HCT116 (cell line): ENCODE data around the gene EHBP1. TPM values are rescaled to one million over a fixed set of nuclear protein-coding genes. Genes with fewer than 3 reads are reported as not detected.

ENCODE experiments used
- ATAC-seq: fragments of 200-7000 bp; cut with Tn5 transposase; 2 replicates; pipeline ENCODE4 v1.9.1; 2020; ENCODE audit warnings: mild to moderate bottlenecking, moderate library complexity
- BruUV-seq: library from RNA; stranded (reverse); fragments of 400-500 nt; replicated peaks from 2 replicates; lab custom pipeline; 2021; lab: Mats Ljungman, UMichigan
- CTCF ChIA-PET: fragments of 300-600 bp; sonication (Branson Sonifier 250); formaldehyde crosslinking; loops from one replicate; lab custom pipeline; 2021; ENCODE audit warnings: antibody characterized with exemption; lab: Charles Lee
- POLR2A ChIA-PET: fragments of 300-600, 350-600 bp; sonication (Branson Sonifier 250); formaldehyde crosslinking; loops from one replicate; lab custom pipeline; 2021; ENCODE audit warnings: antibody characterized with exemption; lab: Charles Lee
- RAD21 ChIA-PET, 2 experiments: fragments of 300-600 bp; sonication (Branson Sonifier 250); formaldehyde crosslinking; loops; one replicate each; lab custom pipeline; 2023; ENCODE audit warnings: low total read pairs in 2 of 2; ENCODE audit not compliant: uncharacterized antibody in 2 of 2, unreplicated experiment in 2 of 2, low non-redundant PET in 1 of 2; lab: Charles Lee
- DNase-seq: peaks from one replicate; pipeline ENCODE4 v3.0.0-alpha.2; 2010; ENCODE audit warnings: low read depth, low spot score
- H2AFZ ChIP-seq: fragments of 200-600 bp; shearing (Covaris generic), sonication (generic); 2 replicates; pipeline ENCODE4 v1.6.1; 2017; ENCODE audit warnings: low read depth, mixed run types, mixed read lengths, antibody characterized with exemption, low read length; ENCODE audit not compliant: poor library complexity, severe bottlenecking
- H3K27ac ChIP-seq: 2 replicates; pipeline ENCODE4 v1.5.1; 2012; ENCODE audit warnings: low read depth, low read length
- H3K27me3 ChIP-seq: fragments of 200-600 bp; sonication (generic); 2 replicates; pipeline ENCODE4 v1.6.1; 2016; ENCODE audit warnings: mixed run types, low read length, mixed read lengths; ENCODE audit not compliant: insufficient read depth
- H3K36me3 ChIP-seq, 2 experiments: fragments of 200-500 bp in 1 of 2; fragments of 200-600 bp in 1 of 2; sonication (Bioruptor generic) in 1 of 2; sonication (generic) in 1 of 2; 2 replicates each; pipeline versions ENCODE4 v1.5.1 to v1.6.1; 2014 to 2016; ENCODE audit warnings: low read length in 2 of 2, inconsistent platforms in 1 of 2, mixed read lengths in 1 of 2, mixed run types in 1 of 2; ENCODE audit not compliant: insufficient read depth in 2 of 2, control insufficient read depth in 1 of 2
- H3K4me1 ChIP-seq, 2 experiments: fragments of 200-600 bp in 1 of 2; sonication (generic) in 1 of 2; 2 replicates each; pipeline versions ENCODE4 v1.5.1 to v1.6.1; 2012 to 2017; ENCODE audit warnings: low read length in 2 of 2, inconsistent platforms in 1 of 2, mild to moderate bottlenecking in 1 of 2, mixed read lengths in 1 of 2, mixed run types in 1 of 2, moderate library complexity in 1 of 2; ENCODE audit not compliant: insufficient read depth in 2 of 2, control insufficient read depth in 1 of 2
- H3K4me2 ChIP-seq: fragments of 200-600 bp; sonication (generic); 2 replicates; pipeline ENCODE4 v1.6.1; 2017; ENCODE audit warnings: mixed run types, low read length, mixed read lengths
- H3K4me3 ChIP-seq, 2 experiments: fragments of 200-600 bp in 1 of 2; sonication (generic) in 1 of 2; replicated peaks in 1 of 2; 2 replicates each; pipeline ENCODE4 v1.5.1; 2011 to 2016; ENCODE audit warnings: low read length in 2 of 2, control low read depth in 1 of 2, low read depth in 1 of 2, mild to moderate bottlenecking in 1 of 2, mixed read lengths in 1 of 2, mixed run types in 1 of 2
- H3K79me2 ChIP-seq: fragments of 200-600 bp; sonication (generic); 2 replicates; pipeline ENCODE4 v1.6.1; 2017; ENCODE audit warnings: mild to moderate bottlenecking, mixed run types, low read length, moderate library complexity, mixed read lengths; ENCODE audit not compliant: insufficient read depth
- H3K9ac ChIP-seq: fragments of 200-600 bp; sonication (generic); 2 replicates; pipeline ENCODE4 v1.6.1; 2016; ENCODE audit warnings: low read length, mixed read lengths
- H3K9me2 ChIP-seq: fragments of 200-600 bp; sonication (generic), shearing (Covaris generic); 2 replicates; pipeline ENCODE4 v1.6.1; 2017; ENCODE audit warnings: mixed run types, mild to moderate bottlenecking, moderate library complexity; ENCODE audit not compliant: insufficient read depth
- H3K9me3 ChIP-seq, 2 experiments: fragments of 200-500 bp in 1 of 2; fragments of 200-600 bp in 1 of 2; sonication (Bioruptor generic) in 1 of 2; sonication (generic) in 1 of 2; 2 replicates each; pipeline ENCODE4 v1.6.1; 2014 to 2017; ENCODE audit warnings: low read length in 2 of 2, mixed read lengths in 2 of 2, inconsistent platforms in 1 of 2, low read depth in 1 of 2, mild to moderate bottlenecking in 1 of 2, mixed run types in 1 of 2, moderate library complexity in 1 of 2; ENCODE audit not compliant: control insufficient read depth in 1 of 2, insufficient read depth in 1 of 2
- H4K20me1 ChIP-seq: fragments of 200-600 bp; sonication (generic), shearing (Covaris generic); 2 replicates; pipeline ENCODE4 v1.6.1; 2017; ENCODE audit warnings: mixed run types, mild to moderate bottlenecking, moderate library complexity; ENCODE audit not compliant: insufficient read depth
- CEBPB ChIP-seq: IDR thresholded peaks from 2 replicates; pipeline ENCODE4 v1.6.1; 2012; ENCODE audit warnings: low read depth
- EGR1 ChIP-seq: IDR thresholded peaks from 2 replicates; pipeline ENCODE4 v1.6.1; 2012; ENCODE audit warnings: low read depth
- ELF1 ChIP-seq: IDR thresholded peaks from 2 replicates; pipeline ENCODE4 v1.6.1; 2012; ENCODE audit warnings: low read depth, borderline replicate concordance
- EZH2 ChIP-seq: fragments of 200-600 bp; sonication (generic); IDR thresholded peaks from 2 replicates; pipeline ENCODE4 v1.6.1; 2017; ENCODE audit warnings: antibody characterized with exemption, mixed run types
- EZH2phosphoT487 ChIP-seq: fragments of 200-600 bp; IDR thresholded peaks from 2 replicates; pipeline ENCODE4 v1.6.1; 2018; ENCODE audit warnings: antibody characterized with exemption, borderline replicate concordance
- FOSL1 ChIP-seq: IDR thresholded peaks from 2 replicates; pipeline ENCODE4 v1.6.1; 2012; ENCODE audit warnings: low read depth
- JUND ChIP-seq: IDR thresholded peaks from 2 replicates; pipeline ENCODE4 v1.6.1; 2012
- POLR2A ChIP-seq: IDR thresholded peaks from 2 replicates; pipeline ENCODE4 v1.7.0; 2011; ENCODE audit warnings: borderline replicate concordance; ENCODE audit not compliant: insufficient read depth, insufficient read length; ENCODE audit errors: extremely low read depth
- POLR2AphosphoS5 ChIP-seq: IDR thresholded peaks from 2 replicates; pipeline ENCODE4 v1.6.1; 2011; ENCODE audit warnings: mild to moderate bottlenecking, low read depth, low read length, moderate library complexity
- SIN3A ChIP-seq: IDR thresholded peaks from 2 replicates; pipeline ENCODE4 v1.6.1; 2012; ENCODE audit warnings: low read depth
- SP1 ChIP-seq: IDR thresholded peaks from 2 replicates; pipeline ENCODE4 v1.6.1; 2012; ENCODE audit warnings: low read depth
- TCF7L2 ChIP-seq: IDR thresholded peaks from 2 replicates; pipeline ENCODE4 v1.7.0; 2011; ENCODE audit warnings: borderline replicate concordance, inconsistent platforms; ENCODE audit not compliant: insufficient read depth, insufficient read length; ENCODE audit errors: extremely low read depth
- YY1 ChIP-seq: IDR thresholded peaks from 2 replicates; pipeline ENCODE4 v1.6.1; 2011; ENCODE audit warnings: low read length, low read depth, moderate library complexity, mild to moderate bottlenecking; ENCODE audit not compliant: insufficient replicate concordance; ENCODE audit errors: extremely low read depth
- ZFX ChIP-seq: fragments of 450-650 bp; IDR thresholded peaks from 2 replicates; pipeline ENCODE4 v1.6.1; 2017
- ZNF274 ChIP-seq: fragments of 200-500 bp; sonication (Bioruptor generic); IDR thresholded peaks from 2 replicates; pipeline ENCODE4 v1.6.1; 2014; ENCODE audit warnings: mild to moderate bottlenecking, low read depth, low read length, inconsistent platforms
- intact Hi-C: fragments of 100-400 bp; cut with micrococcal nuclease; formaldehyde crosslinking; loops from 2 replicates; pipeline ENCODE4 v1.10.0; 2022
- total RNA-seq: library from RNA; stranded (reverse); gene quantifications from one replicate; pipeline ENCODE4 v1.2.1, GENCODE V29; 2021; ENCODE audit not compliant: unreplicated experiment
- TF ChIP-seq, protein P1 (sequence below): IDR thresholded peaks from 2 replicates; pipeline ENCODE4 v1.6.1; 2012; ENCODE audit warnings: low read depth
- TF ChIP-seq, protein P2 (sequence below): IDR thresholded peaks from 2 replicates; pipeline ENCODE4 v1.6.1; 2012
- TF ChIP-seq, protein P3 (sequence below): IDR thresholded peaks from 2 replicates; pipeline ENCODE4 v1.6.1; 2012
- TF ChIP-seq, protein P4 (sequence below), 3 experiments: fragments of 200-600 bp in 1 of 3; sonication (generic) in 1 of 3; IDR thresholded peaks in 2 of 3; conservative IDR thresholded peaks in 1 of 3; 2 replicates each; pipeline ENCODE4 v1.5.1; 2012 to 2017; ENCODE audit warnings: low read depth in 2 of 3, low read length in 2 of 3, antibody characterized with exemption in 1 of 3, borderline replicate concordance in 1 of 3, control low read depth in 1 of 3, mild to moderate bottlenecking in 1 of 3, mixed read lengths in 1 of 3, mixed run types in 1 of 3, moderate library complexity in 1 of 3; ENCODE audit not compliant: insufficient read depth in 1 of 3
- TF ChIP-seq, protein P5 (sequence below): IDR thresholded peaks from 2 replicates; pipeline ENCODE4 v1.6.1; 2011; ENCODE audit warnings: mild to moderate bottlenecking, low read length, moderate library complexity; ENCODE audit not compliant: insufficient replicate concordance; ENCODE audit errors: extremely low read depth

Gene EHBP1
- total RNA-seq, 1 experiment from 2014 or later = 89.9 TPM

DNA sequence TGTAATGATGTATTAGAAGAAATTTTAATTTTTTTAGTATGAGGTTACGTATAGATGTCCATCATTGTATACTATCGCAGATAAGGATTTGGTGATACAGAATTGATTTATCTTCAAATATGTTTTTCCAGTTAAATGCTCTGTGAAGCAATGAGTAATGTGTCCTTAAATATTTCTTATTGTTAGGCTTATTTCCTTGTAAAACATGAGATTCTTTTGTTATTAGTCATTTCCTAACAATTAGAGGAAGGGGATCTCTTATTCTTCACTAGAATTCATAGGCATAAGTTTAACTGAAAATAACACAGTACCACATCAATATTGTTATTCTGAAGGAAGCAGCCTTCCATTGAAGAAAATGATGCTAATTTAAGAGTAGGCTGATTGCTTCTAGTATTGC lies 329.7 kb downstream of the EHBP1 start:
- H3K79me2 ChIP-seq = no peaks in the 10 kb centered on the region
- no peak overlapping the region for H3K9ac ChIP-seq
- no peaks in the 10 kb centered on the region for H4K20me1 ChIP-seq
- no peak overlapping the region for H2AFZ ChIP-seq
- H3K9me2 ChIP-seq = no peaks in the 10 kb centered on the region
- ChIA-PET POLR2A (no interaction called here), CTCF (interaction anchor here (1.0 kb wide), 1 partner anchor 12 kb away, joined by 3 read pairs; no protein-coding TSS in a partner anchor), RAD21 (no interaction called here)
- H3K4me1 ChIP-seq = peaks cover 0 to 8% of the 10 kb centered on the region in 2 experiments; a peak in 2 of 4 replicates
- no peak overlapping the region for H3K4me2 ChIP-seq
- no peak for TF ChIP-seq ZNF274
- no peak for TF ChIP-seq EZH2phosphoT487
- TF ChIP-seq FOSL1 = no peak
- no peak for TF ChIP-seq TCF7L2
- TF ChIP-seq SIN3A = no peak
- no peak for TF ChIP-seq EZH2
- TF ChIP-seq, protein P1, sequence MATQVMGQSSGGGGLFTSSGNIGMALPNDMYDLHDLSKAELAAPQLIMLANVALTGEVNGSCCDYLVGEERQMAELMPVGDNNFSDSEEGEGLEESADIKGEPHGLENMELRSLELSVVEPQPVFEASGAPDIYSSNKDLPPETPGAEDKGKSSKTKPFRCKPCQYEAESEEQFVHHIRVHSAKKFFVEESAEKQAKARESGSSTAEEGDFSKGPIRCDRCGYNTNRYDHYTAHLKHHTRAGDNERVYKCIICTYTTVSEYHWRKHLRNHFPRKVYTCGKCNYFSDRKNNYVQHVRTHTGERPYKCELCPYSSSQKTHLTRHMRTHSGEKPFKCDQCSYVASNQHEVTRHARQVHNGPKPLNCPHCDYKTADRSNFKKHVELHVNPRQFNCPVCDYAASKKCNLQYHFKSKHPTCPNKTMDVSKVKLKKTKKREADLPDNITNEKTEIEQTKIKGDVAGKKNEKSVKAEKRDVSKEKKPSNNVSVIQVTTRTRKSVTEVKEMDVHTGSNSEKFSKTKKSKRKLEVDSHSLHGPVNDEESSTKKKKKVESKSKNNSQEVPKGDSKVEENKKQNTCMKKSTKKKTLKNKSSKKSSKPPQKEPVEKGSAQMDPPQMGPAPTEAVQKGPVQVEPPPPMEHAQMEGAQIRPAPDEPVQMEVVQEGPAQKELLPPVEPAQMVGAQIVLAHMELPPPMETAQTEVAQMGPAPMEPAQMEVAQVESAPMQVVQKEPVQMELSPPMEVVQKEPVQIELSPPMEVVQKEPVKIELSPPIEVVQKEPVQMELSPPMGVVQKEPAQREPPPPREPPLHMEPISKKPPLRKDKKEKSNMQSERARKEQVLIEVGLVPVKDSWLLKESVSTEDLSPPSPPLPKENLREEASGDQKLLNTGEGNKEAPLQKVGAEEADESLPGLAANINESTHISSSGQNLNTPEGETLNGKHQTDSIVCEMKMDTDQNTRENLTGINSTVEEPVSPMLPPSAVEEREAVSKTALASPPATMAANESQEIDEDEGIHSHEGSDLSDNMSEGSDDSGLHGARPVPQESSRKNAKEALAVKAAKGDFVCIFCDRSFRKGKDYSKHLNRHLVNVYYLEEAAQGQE = no peak
- TF ChIP-seq ELF1 = no peak
- TF ChIP-seq, protein P2, sequence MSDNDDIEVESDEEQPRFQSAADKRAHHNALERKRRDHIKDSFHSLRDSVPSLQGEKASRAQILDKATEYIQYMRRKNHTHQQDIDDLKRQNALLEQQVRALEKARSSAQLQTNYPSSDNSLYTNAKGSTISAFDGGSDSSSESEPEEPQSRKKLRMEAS = no peak
- TF ChIP-seq SP1 = no peak
- TF ChIP-seq EGR1 = no peak
- TF ChIP-seq YY1 = no peak
- TF ChIP-seq, protein P3, sequence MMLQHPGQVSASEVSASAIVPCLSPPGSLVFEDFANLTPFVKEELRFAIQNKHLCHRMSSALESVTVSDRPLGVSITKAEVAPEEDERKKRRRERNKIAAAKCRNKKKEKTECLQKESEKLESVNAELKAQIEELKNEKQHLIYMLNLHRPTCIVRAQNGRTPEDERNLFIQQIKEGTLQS = no peak
- no peak for TF ChIP-seq POLR2A
- no peak for TF ChIP-seq JUND
- TF ChIP-seq POLR2AphosphoS5 = no peak
- TF ChIP-seq CEBPB = no peak
- TF ChIP-seq, protein P4, sequence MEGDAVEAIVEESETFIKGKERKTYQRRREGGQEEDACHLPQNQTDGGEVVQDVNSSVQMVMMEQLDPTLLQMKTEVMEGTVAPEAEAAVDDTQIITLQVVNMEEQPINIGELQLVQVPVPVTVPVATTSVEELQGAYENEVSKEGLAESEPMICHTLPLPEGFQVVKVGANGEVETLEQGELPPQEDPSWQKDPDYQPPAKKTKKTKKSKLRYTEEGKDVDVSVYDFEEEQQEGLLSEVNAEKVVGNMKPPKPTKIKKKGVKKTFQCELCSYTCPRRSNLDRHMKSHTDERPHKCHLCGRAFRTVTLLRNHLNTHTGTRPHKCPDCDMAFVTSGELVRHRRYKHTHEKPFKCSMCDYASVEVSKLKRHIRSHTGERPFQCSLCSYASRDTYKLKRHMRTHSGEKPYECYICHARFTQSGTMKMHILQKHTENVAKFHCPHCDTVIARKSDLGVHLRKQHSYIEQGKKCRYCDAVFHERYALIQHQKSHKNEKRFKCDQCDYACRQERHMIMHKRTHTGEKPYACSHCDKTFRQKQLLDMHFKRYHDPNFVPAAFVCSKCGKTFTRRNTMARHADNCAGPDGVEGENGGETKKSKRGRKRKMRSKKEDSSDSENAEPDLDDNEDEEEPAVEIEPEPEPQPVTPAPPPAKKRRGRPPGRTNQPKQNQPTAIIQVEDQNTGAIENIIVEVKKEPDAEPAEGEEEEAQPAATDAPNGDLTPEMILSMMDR (IDR thresholded peaks at IDR 0.05 in 2 of 3, conservative IDR thresholded peaks at IDR 0.05 in 1 of 3; ENCODE audit: borderline replicate concordance in 1 of 3, insufficient read depth in 1 of 3, low read depth in 2 of 3, low read length in 2 of 3) = no peak
- no peak for TF ChIP-seq ZFX
- TF ChIP-seq, protein P5, sequence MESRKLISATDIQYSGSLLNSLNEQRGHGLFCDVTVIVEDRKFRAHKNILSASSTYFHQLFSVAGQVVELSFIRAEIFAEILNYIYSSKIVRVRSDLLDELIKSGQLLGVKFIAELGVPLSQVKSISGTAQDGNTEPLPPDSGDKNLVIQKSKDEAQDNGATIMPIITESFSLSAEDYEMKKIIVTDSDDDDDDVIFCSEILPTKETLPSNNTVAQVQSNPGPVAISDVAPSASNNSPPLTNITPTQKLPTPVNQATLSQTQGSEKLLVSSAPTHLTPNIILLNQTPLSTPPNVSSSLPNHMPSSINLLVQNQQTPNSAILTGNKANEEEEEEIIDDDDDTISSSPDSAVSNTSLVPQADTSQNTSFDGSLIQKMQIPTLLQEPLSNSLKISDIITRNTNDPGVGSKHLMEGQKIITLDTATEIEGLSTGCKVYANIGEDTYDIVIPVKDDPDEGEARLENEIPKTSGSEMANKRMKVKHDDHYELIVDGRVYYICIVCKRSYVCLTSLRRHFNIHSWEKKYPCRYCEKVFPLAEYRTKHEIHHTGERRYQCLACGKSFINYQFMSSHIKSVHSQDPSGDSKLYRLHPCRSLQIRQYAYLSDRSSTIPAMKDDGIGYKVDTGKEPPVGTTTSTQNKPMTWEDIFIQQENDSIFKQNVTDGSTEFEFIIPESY = no peak
- BruUV-seq = no TSS peak
- H3K27me3 ChIP-seq = no peaks in the 10 kb centered on the region
- no peak overlapping the region for H3K4me3 ChIP-seq
- no peak overlapping the region for H3K27ac ChIP-seq
- ATAC-seq (no peak), DNase-seq (no peak)
- no peaks in the 10 kb centered on the region for H3K9me3 ChIP-seq
- no peaks in the 10 kb centered on the region; a peak in 1 of 4 replicates for H3K36me3 ChIP-seq
- intact Hi-C loops = no loop called here
